HG03457 (cell line): ENCODE measurements around the gene ZSWIM4.

Experiments used
- ATAC-seq: cut with Tn5 transposase; IDR thresholded peaks from one replicate; pipeline ENCODE4 v1.9.1; 2021; ENCODE audit warnings: moderate number of reproducible peaks; ENCODE audit not compliant: unreplicated experiment

Gene ZSWIM4

DNA sequence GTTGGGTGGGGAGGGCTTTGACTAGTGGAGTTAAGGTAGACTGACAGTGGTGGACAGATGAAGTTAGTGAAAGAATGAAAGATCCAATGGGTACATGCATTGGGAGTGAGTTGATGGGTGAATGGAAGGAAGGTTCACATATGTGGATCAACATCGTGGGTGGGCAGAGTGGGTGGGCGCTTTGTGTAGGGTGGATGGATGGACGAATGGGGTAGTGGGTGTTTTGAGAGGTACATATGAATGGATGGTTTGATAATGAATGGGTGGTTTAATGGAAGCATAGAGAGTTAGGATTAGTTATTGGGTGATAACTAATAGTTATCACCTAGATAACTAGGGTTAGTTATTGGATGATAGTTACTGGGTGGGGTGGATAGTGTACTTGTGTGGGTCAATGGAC is 11.5 kb downstream of the ZSWIM4 start:
- ATAC-seq = no peak

DNA sequence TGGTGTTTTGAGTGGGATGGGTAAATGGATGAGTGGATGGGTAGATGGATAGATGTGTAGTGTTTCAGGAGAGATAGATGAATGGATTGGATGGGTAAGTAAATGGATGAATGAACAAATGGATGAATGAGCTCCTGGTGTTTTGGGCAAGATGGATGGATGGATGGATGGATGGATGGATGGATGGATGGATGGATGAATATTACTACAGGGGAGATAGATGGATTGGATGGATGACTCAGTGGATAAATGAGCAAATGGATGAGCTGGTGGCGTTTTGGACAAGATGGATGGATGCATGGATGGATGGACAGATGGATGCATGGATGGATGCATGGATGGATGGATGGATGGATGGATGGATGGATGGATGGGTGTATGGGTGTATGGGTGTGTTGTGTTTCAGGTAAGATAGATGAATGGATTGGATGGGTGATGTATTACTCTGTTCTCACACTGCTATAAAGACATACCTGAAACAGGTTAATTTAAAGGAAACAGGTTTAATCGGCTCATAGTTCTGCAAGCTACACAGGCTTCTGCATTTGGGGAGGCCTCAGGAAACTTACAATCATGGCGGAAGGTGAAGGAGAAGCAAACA is 12.3 kb downstream of the ZSWIM4 start:
- ATAC-seq = no peak

DNA sequence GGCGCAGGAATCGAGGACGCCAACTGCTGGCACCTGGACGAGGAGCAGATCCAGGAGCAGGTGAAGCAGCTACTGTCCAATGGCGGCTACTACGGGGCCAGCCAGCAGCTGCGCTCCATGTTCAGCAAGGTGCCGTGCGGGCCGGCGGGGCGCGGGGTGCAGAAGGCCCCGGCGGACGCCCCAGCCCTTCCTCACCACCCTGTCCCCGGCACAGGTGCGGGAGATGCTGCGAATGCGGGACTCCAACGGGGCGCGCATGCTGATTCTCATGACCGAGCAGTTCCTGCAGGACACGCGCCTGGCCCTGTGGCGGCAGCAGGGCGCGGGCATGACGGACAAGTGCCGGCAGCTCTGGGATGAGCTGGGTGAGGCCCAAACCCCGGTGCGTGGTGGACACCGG is 13.6 kb downstream of the ZSWIM4 start:
- no peak for ATAC-seq

DNA sequence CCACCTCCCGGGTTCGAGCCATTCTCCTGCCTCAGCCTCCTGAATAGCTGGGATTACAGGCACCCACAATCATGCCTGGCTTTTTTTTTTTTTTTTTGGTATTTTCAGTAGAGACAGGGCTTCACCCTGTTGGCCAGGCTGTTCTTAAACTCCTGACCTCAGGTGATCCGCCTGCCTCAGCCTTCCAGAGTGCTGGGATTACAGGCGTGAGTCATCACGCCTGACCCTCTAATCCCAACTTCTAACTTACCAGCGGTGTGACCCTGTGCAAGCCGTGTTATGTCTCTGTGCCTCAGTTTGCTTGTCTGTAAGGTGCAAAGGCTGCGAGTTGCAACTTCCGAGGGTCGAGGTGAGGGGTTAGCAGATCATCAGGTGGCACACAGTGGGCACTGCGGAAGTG is 17.3 kb downstream of the ZSWIM4 start:
- no peak for ATAC-seq

DNA sequence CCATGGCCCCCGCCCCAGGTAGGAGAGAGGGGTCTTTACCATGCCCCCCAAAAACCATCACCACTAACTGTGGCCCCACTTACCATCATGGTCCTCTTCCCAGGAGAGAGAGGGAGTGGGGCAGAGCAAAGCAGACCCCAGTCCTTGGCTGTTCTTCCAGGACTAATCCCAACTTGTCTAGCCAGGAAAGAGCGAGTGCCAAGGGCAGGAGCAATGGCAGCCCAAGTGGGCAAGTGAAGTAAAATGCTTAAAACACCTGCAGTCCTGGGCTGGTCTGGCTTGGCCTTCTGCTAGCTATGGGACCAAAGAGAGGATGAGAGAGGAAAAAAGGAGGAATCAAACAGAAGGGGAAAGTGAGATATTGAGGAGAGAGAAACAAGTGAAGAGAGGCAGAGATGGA is 17.9 kb downstream of the ZSWIM4 start:
- ATAC-seq = no peak

DNA sequence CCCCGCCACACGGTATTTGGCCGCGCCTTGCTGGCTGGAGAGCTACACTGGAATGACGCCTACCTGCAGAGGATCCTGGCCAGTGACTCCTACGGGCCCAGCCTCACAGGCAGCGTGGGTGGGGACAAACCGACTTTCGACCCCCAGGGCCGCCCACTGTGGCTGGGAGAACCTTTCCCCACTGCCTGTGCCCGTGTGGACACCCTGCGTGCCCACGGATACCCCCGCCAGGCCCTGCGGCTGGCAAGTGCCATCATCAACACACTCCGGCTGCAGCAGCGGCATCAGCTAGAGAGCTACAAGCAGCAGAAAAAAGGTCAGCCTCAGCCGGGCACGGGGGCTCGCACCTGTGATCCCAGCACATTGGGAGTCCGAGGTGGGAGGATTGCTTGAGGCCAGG is 19.3 kb downstream of the ZSWIM4 start:
- no peak for ATAC-seq

DNA sequence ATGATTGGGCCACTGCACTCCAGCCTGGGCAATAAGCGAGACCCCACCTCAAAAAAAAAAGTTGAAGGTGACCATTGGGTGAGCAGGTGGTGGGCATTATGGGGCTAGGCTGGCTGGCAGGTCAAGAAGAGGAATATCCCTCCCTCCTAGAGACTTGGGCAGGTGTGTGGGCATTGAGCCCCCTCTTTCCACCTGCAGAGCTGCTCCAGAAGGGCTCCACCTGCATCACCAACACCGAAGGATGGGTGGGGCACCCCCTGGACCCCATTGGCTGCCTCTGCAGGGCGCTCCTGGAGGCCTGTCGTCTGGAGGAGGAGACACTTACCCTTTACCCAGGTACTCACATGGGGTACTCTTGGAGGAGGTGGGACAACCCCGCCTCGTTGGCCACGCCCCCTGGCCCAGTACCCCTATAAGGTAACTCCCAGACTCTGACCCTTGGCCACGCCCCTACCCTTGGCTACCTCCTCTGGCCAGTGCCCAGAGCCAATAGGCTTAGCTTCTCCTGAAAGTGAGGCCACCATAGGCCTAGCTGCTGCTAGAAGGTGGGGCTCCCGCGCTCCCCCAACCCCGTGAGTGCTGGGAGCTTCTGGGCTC is 21.9 kb downstream of the ZSWIM4 start:
- ATAC-seq = no peak

DNA sequence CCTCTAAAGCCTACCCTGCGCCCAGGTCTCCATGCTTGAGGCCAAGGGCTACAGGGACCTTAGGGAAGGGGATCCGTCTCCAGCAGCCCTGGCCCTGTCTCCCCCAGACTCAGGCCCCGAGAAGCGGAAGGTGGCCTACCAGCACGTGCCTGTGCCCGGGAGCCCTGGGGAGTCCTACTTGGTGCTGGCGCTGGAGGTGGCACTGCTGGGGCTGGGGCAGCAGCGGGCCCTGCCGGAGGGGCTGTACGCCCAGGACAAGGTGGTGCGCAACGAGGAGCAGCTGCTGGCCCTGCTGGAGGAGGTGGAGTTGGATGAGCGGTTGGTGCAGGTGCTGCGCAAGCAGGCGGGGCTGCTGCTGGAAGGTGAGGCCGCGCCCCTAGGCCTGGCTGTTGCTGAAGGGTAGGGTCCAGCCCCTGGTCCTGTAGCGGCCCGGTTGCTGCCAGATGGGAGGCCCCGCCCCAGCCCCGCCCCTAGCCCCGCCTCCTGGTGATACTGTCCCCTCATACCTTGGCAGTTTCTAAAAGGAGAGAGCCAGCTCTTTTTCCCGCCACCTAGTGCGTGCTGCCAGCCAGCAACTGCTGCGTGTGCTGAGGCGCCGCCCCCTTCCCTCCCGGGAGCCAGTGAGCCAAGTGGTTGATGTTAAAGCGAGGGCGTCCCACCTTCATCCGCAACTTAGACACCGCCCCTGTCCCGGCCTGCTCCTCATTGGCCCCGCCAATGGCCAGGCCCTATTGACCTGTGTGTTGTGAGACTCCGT is 22.6 kb downstream of the ZSWIM4 start:
- ATAC-seq = no peak

DNA sequence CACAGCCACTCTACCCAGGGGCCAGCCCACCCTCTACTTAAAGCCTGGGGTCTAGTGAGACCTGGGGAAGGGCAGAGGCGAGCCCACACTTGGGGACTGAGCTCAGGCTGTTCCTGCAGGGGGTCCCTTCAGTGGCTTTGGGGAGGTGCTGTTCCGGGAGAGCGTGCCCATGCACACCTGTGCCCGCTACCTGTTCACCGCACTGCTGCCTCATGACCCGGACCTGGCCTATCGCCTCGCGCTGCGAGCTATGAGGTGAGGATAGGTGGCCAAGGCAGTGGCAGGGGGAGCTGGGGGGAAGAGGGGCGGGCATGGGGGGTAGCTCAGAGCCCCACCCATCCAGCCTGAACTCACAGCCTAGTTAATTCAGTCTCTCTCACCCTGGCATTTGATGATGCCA is 24.0 kb downstream of the ZSWIM4 start:
- ATAC-seq = no peak

DNA sequence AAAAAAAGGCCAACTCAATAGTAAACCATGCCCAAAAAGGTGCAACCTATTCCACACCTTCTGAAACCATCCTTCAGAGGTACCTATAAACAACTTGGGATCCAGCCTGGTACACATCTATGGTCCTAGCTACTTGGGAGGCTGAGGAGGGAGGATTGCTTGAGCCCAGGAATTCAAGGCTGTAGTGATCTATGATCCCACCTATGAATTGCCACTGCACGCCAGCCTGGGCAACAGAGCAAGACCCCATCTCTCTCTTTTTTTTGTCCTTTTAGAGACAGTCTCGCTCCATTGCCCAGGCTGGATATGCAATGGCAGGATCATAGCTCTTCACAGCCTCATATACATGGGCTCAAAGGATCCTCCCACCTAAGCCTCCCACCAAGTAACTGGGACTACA is 26.0 kb downstream of the ZSWIM4 start:
- no peak for ATAC-seq

DNA sequence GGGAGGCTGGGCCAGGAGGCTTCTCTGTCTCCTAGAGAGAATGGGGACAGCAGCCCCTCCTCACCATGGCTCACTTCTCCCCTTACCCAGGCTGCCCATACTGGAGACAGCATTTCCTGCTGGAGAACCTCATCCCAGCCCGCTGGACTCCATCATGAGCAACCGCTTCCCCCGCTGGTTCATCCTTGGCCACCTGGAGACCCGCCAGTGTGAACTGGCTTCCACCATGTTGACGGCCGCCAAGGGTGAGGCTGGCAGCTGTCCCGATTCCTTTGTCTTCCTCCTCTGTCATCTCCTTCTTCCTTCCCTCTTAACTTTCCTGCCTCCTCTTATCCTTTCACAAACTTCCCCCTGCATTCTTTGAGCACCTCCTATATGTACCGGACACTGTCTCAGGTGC is 28.0 kb downstream of the ZSWIM4 start:
- ATAC-seq = no peak

DNA sequence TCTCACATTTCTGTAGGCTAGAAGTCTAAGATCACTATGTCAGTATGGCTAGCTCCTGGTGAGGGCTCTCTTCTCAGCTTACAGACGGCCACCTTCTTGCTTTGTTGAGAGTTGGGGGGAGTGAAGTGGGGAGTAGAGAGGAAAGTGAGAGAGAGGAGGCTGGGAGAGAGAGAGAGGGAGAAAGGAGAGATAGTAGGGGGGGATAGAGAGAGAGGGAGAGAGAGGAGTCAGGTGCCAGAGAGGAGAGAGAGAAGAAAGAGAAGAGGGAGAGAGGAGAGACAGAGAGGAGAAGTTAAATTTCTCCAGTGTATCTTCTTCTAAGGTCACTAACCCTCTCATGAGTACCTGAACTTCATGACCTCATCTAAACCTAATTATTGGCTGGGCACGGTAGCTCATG is 28.7 kb downstream of the ZSWIM4 start:
- ATAC-seq = no peak

DNA sequence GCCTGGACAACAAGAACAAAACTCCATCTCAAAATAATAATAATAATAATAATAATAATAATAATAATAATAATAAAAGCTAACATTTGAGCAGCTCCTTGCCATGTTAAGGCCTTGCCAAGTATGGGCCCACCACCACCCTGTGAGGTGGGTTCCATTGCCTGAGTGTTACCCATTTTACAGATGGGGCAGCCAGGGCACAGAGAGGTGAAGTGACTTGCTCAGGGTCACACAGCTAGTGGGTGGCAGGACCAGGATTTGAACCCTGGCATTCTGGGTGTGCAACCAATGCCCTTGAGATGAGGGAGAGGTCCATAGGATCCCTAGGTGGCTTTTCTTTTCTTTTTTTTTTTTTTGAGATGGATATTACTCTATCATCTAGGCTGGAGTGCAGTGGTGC is 29.5 kb downstream of the ZSWIM4 start:
- ATAC-seq = no peak

DNA sequence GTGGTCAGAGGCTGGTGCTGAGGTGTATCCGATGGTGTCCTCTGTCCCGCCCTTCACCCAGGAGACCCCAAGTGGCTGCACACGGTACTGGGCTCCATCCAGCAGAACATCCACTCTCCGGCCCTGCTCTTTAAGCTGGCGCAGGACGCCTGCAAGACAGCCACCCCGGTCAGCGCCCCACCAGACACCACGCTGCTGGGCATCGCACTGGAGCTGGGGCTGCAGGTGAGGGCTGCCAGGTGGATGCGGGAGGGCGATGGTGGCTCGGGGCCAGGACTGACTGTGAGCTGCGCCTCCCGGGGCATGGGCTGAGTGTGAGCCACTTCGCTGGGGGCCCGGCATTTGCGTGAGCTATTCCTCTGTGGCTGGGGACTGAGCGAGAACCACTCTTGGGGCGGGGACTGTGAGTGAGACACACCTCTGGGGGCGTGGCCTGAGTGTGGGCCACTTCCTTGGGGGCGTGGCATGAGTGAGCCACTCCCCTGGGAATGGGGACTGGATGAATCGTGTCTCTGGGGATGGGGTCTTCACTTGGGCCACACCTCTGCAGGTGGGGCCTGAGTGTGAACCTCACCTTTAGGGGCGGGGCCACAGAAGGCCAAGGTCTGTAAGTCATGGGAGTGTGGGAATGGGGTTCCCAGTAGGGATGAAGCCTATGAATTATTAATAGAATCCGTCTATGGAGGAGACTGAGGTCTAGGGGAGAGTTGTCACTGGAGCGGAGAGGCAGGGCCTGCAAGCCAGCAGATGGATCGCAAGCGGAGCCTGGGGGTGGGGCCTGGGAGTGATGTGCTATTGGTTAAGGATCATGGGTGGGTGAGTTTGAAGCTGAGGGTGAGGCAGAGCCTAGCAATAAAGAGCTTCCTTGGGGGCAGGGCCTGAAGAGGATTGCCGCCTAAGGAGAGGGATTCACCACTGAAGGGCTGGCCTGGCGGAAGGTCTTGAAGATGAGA is 30.5 kb downstream of the ZSWIM4 start:
- no peak for ATAC-seq

DNA sequence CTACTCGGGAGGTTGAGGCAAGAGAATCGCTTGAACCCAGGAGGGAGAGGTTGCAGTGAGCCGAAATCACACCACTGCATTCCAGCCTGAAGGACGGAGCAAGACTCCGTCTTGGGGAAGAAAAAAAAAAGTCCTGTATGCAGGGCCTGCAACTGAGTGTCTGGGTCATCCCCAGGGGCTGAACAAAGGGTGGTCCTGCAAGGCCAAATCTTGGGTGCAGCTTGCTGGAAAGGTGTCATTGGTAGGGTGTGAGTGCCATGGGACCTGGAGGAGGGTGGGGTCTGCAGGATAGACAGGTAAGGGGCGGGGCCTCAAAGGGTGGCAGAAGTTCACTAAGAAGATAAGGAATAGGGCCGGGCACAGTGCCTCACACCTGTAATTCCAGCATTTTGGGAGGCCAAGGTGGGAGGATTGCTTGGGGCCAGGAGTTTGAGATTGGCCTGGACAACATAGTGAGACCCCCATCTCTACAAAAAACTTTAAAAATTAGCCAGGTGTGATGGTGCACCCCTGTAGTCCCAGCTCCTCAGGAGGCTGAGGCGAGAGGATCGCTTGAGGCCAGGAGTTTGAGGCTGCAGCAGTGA is 31.5 kb downstream of the ZSWIM4 start:
- no peak for ATAC-seq

DNA sequence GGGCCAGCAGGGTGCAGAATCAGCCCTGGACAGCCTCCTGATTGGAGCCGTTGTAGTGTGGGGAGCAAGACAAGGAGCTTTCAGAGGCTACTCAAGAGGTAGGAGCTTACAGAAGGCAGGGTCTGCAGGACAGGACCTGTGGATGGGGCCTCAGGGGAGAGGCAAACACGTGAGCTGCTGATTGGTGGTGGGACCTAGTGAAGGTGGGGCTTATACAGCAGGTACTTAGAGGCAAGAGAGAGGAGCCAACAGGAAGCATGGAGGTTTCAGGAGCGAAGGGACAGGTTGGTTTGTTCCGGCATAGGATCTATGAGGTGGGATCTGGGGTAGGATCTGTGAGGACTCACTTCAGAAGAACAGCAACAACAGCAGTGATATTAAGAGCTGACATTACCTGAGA is 32.4 kb downstream of the ZSWIM4 start:
- no peak for ATAC-seq

DNA sequence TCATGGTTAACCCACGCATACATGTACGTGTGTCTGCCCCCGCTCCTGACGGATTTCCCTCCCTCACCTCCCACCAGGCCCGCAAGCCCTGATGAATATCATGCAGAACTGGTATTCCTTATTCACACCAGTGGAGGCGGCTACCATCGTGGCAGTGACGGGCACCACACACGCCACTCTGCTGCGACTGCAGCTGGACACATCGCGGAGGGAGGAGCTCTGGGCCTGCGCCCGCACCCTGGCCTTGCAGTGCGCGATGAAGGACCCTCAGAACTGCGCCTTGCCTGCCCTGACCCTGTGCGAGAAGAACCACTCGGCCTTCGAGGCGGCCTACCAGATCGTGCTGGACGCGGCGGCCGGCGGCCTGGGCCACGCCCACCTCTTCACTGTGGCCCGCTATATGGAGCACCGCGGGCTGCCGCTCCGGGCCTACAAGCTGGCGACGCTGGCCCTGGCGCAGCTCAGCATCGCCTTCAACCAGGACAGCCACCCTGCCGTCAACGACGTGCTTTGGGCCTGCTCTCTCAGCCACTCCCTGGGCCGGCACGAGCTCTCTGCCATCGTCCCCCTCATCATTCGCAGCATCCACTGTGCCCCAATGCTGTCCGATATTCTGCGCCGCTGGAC is 35.0 kb downstream of the ZSWIM4 start:
- ATAC-seq = no peak

DNA sequence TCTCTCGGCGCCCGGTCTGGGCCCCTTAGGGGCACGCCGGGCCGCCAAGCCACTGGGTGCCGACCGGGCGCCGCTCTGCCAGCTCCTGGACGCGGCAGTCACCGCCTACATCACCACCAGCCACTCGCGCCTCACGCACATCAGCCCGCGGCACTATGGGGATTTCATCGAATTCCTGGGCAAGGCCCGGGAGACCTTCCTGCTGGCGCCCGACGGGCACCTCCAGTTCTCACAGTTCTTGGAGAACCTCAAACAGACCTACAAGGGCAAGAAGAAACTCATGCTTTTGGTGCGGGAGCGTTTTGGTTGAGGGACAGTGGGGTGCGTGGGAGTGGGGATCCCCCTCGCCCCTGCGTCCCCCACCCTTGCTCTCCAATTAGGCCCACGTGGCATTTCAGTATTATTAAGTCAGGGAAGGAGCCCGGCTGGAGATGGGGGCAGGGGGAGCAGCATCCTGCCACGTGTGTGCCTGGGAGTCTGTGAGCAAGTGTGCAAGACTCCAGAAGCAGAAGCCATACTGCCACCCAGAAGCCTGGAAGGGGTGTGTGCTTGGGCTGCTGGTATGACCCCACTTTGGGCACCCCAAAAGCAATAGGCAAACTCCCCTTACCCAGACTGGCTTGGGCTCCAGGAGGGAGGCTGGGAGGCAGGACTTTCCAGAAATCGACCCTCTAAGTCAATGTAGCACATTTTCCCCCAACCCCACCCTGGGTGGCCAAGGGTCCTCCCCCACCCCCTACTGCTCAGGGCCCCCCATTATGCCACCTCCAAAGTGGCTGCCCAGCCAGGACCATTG is 35.7 kb downstream of the ZSWIM4 start:
- ATAC-seq = no peak

DNA sequence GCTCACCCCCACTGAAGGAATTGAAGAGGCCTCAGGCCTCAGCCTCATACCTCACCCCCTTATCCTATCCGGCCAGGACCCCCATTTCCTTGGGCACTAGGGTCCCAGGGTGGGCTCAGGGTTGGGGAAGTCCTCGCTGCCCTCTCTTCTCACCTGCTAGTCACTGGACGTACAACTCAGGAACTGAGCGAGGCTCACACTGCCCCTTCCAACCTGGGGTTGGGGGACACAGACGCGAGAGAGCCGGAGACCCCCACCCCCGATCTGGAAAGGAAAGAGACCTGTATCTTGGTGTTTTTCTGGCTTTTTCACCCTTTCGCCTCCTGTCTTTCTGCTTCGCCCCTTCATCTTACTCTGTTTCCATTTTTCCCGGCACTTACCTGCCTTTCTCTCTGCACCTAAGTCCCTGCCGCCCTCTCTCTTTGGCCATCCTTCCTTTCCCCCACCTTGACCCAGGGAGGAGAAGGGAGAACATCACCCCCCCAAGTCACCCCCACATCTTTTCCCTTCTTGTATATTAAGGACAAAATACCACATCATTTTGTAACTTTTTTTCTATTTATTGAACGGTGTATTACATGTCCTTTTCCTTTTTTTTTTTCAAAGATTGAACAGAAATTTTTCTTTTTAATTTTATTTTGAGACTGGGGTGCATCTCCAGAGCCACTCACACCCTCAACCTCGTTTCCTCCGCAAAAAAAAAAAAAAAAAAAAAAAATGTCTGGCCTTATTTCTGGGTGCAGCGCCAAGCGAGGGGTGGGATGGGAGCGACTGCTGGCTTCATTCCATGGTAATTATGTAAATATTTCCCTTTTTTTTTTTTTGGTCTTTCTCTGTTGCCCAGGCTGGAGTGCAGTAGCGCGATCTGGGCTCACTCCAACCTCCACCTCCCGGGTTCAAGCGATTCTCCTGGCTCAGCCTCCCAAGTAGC is 36.6 kb downstream of the ZSWIM4 start:
- ATAC-seq = no peak
